Mesendoderm (in vitro differentiated cells): ENCODE results near the gene SNX25.

Experiments
- DNase-seq: peaks from one replicate; pipeline ENCODE4 v3.0.0; 2013
- H2AK5ac ChIP-seq: 2 replicates; pipeline ENCODE4 v1.6.1; 2013; ENCODE audit warnings: low read length, inconsistent platforms
- H2BK120ac ChIP-seq: 2 replicates; pipeline ENCODE4 v1.6.1; 2013; ENCODE audit warnings: low read depth, mild to moderate bottlenecking, low read length, moderate library complexity, mixed read lengths
- H2BK15ac ChIP-seq: replicated peaks from 2 replicates; pipeline ENCODE4 v1.6.1; 2013; ENCODE audit warnings: low read depth, mild to moderate bottlenecking, moderate library complexity
- H2BK5ac ChIP-seq: 2 replicates; pipeline ENCODE4 v1.6.1; 2013; ENCODE audit warnings: low read length, inconsistent platforms
- H3K18ac ChIP-seq: 2 replicates; pipeline ENCODE4 v1.6.1; 2013; ENCODE audit warnings: mild to moderate bottlenecking, low read length, mixed read lengths
- H3K23ac ChIP-seq: one replicate; pipeline ENCODE4 v1.6.1; 2013; ENCODE audit warnings: low read length
- H3K27ac ChIP-seq: 2 replicates; pipeline ENCODE4 v1.5.1; 2013; ENCODE audit warnings: low read depth, mild to moderate bottlenecking, inconsistent platforms, low read length, moderate library complexity
- H3K27me3 ChIP-seq: 2 replicates; pipeline ENCODE4 v1.6.1; 2013; ENCODE audit warnings: low read length, control low read depth, mild to moderate bottlenecking, inconsistent platforms; ENCODE audit not compliant: insufficient read depth, poor library complexity
- H3K36me3 ChIP-seq: 2 replicates; pipeline ENCODE4 v1.6.1; 2013; ENCODE audit warnings: low read length, inconsistent platforms; ENCODE audit not compliant: control insufficient read depth, insufficient read depth
- H3K4ac ChIP-seq: one replicate; pipeline ENCODE4 v1.6.1; 2013; ENCODE audit warnings: low read depth, mild to moderate bottlenecking, low read length, moderate library complexity
- H3K4me1 ChIP-seq: 2 replicates; pipeline ENCODE4 v1.6.1; 2013; ENCODE audit warnings: low read depth, low read length, inconsistent platforms; ENCODE audit not compliant: control insufficient read depth
- H3K4me2 ChIP-seq: 2 replicates; pipeline ENCODE4 v1.6.1; 2013; ENCODE audit warnings: low read length
- H3K4me3 ChIP-seq: 2 replicates; pipeline ENCODE4 v1.5.1; 2013; ENCODE audit warnings: mild to moderate bottlenecking, low read length
- H3K56ac ChIP-seq: one replicate; pipeline ENCODE4 v1.6.1; 2013; ENCODE audit warnings: low read length
- H3K79me1 ChIP-seq: 2 replicates; pipeline ENCODE4 v1.6.1; 2013; ENCODE audit warnings: low read length, inconsistent platforms
- H3K79me2 ChIP-seq: 2 replicates; pipeline ENCODE4 v1.6.1; 2013; ENCODE audit warnings: mild to moderate bottlenecking, low read length; ENCODE audit not compliant: control insufficient read depth, insufficient read depth
- H3K9ac ChIP-seq: 2 replicates; pipeline ENCODE4 v1.6.1; 2013; ENCODE audit warnings: low read length, inconsistent platforms
- H4K5ac ChIP-seq: one replicate; pipeline ENCODE4 v1.6.1; 2013; ENCODE audit warnings: low read length
- H4K8ac ChIP-seq: one replicate; pipeline ENCODE4 v1.6.1; 2013; ENCODE audit warnings: low read depth, mild to moderate bottlenecking, control low read depth, low read length, moderate library complexity
- WGBS: extraction: QIAGEN DNeasy Blood & Tissue Kit; methylation state at CpG from one replicate; pipeline ENCODE4 v1.1.7; 2013; ENCODE audit warnings: low lambda C conversion rate, missing lambda C conversion rate; ENCODE audit not compliant: insufficient coverage; ENCODE audit errors: extremely low coverage; 5-methylcytosine and 5-hydroxymethylcytosine counted together

SNX25 gene

DNA sequence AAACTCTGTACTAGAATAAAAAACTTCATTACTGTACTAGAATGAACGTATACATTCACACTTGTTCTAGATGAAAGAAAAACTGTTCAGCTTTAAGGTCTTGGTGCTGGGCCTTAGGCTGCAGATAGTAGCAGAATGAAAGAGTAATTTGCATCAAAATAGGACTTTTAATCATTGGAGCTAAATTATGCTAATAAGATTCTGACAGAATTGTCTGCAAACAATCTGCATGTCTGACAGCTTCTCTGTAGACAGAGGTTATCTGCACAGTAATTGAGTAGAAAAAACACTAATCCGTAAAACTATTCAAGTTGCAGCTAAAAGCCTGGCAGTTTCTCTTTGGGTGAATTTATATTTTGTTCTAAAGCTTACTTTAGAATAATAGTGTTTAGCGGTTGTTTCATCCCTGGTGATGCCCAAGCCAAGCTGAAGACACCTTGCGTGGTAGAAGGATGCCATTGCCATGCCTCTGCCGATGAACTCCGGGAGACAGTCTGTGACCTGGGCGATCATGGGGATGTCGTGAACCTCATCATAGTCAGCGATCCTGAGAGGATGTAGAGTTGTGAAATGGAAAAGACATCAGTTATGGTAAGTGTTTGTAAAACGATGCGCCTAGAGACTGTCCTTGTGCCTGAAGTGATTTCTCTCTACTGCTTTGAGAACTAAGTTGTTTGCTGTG is 161.0 kb downstream of the SNX25 start:
- Histone ChIP-seq H3K4me2 (no peak overlapping the region), H3K4me1 (peaks cover 6% of the 10 kb centered on the region), H2BK5ac (peak overlapping the region; percentile 16), H4K5ac (no peak overlapping the region), H3K9ac (no peak overlapping the region), H3K18ac (no peak overlapping the region), H3K23ac (no peak overlapping the region), H3K4ac (no peak overlapping the region), H3K27me3 (no peaks in the 10 kb centered on the region), H3K4me3 (no peak overlapping the region), H2AK5ac (no peak overlapping the region), H4K8ac (no peak overlapping the region), H3K27ac (no peak overlapping the region), H2BK15ac (no peak overlapping the region), H3K36me3 (no peaks in the 10 kb centered on the region), H3K79me1 (no peaks in the 10 kb centered on the region), H3K79me2 (no peaks in the 10 kb centered on the region), H3K56ac (peak overlapping the region; percentile 2), H2BK120ac (no peak overlapping the region)
- no CpG with 5 or more reads among the region's 11 CpGs for whole genome bisulfite sequencing
- peak; percentile 31 for DNase-seq

GRCh38 chr4:185371702-185372101 is 162.3 kb downstream of the SNX25 start:
- no peak overlapping the region for H2BK120ac ChIP-seq
- H3K27ac ChIP-seq = no peak overlapping the region
- H3K79me1 ChIP-seq = no peaks in the 10 kb centered on the region
- H3K27me3 ChIP-seq = no peaks in the 10 kb centered on the region
- no peak overlapping the region for H3K23ac ChIP-seq
- H3K79me2 ChIP-seq = no peaks in the 10 kb centered on the region
- no peak overlapping the region for H3K4me3 ChIP-seq
- H4K5ac ChIP-seq = no peak overlapping the region
- no peaks in the 10 kb centered on the region for H3K36me3 ChIP-seq
- H3K4me1 ChIP-seq = peaks cover 6% of the 10 kb centered on the region
- H2AK5ac ChIP-seq = no peak overlapping the region
- no peak overlapping the region for H3K4ac ChIP-seq
- no CpG with 5 or more reads among the region's 11 CpGs for WGBS
- no peak for DNase-seq
- no peak overlapping the region for H3K56ac ChIP-seq
- no peak overlapping the region for H2BK5ac ChIP-seq
- H3K9ac ChIP-seq = no peak overlapping the region
- no peak overlapping the region for H3K18ac ChIP-seq
- no peak overlapping the region for H4K8ac ChIP-seq
- H3K4me2 ChIP-seq = no peak overlapping the region
- H2BK15ac ChIP-seq = no peak overlapping the region

DNA sequence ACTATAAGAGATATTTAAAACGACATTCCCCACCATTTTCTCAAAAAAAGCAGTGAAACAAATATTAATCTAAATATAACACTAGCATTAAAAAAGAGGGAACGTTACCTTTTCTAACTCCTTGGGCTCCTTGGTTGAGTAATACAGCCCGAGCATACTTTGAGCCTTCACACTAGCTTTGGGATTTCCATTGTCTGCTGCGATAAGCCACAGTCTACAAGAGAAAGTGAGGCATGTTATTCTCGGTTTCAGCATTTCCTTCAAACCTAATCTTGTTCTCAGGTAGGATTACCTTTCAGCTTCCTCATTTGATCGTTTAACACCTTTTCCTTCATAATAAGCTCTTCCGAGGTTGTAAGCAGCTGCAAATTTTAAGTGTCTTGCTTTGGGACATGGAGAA is 164.6 kb downstream of the SNX25 start:
- DNase-seq = peak; percentile 64
- Histone ChIP-seq H3K4me3 (no peak overlapping the region), H3K79me1 (no peaks in the 10 kb centered on the region), H2BK120ac (no peak overlapping the region), H4K5ac (no peak overlapping the region), H3K56ac (no peak overlapping the region), H3K4ac (no peak overlapping the region), H2BK5ac (no peak overlapping the region), H3K27ac (no peak overlapping the region), H3K18ac (no peak overlapping the region), H3K27me3 (no peaks in the 10 kb centered on the region), H2BK15ac (no peak overlapping the region), H3K23ac (no peak overlapping the region), H3K79me2 (no peaks in the 10 kb centered on the region), H3K9ac (no peak overlapping the region), H3K4me2 (no peak overlapping the region), H3K4me1 (peaks cover 6% of the 10 kb centered on the region), H3K36me3 (no peaks in the 10 kb centered on the region), H4K8ac (no peak overlapping the region), H2AK5ac (no peak overlapping the region)
- no CpG with 5 or more reads among the region's 7 CpGs for WGBS

GRCh38 chr4:185374573-185374972 is 165.2 kb downstream of the SNX25 start:
- Histone ChIP-seq H2AK5ac (no peak overlapping the region), H3K9ac (no peak overlapping the region), H3K4me2 (no peak overlapping the region), H3K79me2 (no peaks in the 10 kb centered on the region), H2BK120ac (no peak overlapping the region), H3K4me1 (peaks cover 6% of the 10 kb centered on the region), H3K27ac (no peak overlapping the region), H3K27me3 (no peaks in the 10 kb centered on the region), H4K8ac (no peak overlapping the region), H3K18ac (no peak overlapping the region), H3K23ac (no peak overlapping the region), H3K79me1 (no peaks in the 10 kb centered on the region), H4K5ac (no peak overlapping the region), H2BK15ac (no peak overlapping the region), H3K4me3 (no peak overlapping the region), H3K4ac (no peak overlapping the region), H2BK5ac (no peak overlapping the region), H3K56ac (no peak overlapping the region), H3K36me3 (no peaks in the 10 kb centered on the region)
- no peak for DNase-seq
- 100% methylated on average over 1 of the region's 6 CpGs for WGBS

- Histone ChIP-seq H4K5ac (no peak overlapping the region), H3K9ac (no peak overlapping the region), H4K8ac (no peak overlapping the region), H2BK15ac (no peak overlapping the region), H3K4me2 (no peak overlapping the region), H3K4me1 (no peaks in the 10 kb centered on the region), H2BK5ac (no peak overlapping the region), H3K4ac (no peak overlapping the region), H3K56ac (no peak overlapping the region), H3K79me2 (no peaks in the 10 kb centered on the region), H2BK120ac (no peak overlapping the region), H3K27ac (no peak overlapping the region), H3K18ac (no peak overlapping the region), H2AK5ac (no peak overlapping the region), H3K27me3 (no peaks in the 10 kb centered on the region), H3K36me3 (no peaks in the 10 kb centered on the region), H3K4me3 (no peak overlapping the region), H3K79me1 (no peaks in the 10 kb centered on the region), H3K23ac (no peak overlapping the region)
- DNase-seq = no peak
- WGBS = no CpG with 5 or more reads among the region's 6 CpGs
Measured at GRCh38 chr4:185378264-185378663, 168.9 kb downstream of the SNX25 start.
